Fibroblast of peridontal ligament (primary cell): ENCODE results near the gene NBEAL1.
"Not testable (repeated sequence)": the region's sequence is repeated elsewhere in the genome, so short reads cannot be mapped to it uniquely, and the experiment has no call there.

ENCODE experiments used
- DNase-seq: peaks from one replicate; pipeline ENCODE4 v3.0.0-alpha.2; 2010; ENCODE audit errors: extremely low read depth

The NBEAL1 gene

DNA sequence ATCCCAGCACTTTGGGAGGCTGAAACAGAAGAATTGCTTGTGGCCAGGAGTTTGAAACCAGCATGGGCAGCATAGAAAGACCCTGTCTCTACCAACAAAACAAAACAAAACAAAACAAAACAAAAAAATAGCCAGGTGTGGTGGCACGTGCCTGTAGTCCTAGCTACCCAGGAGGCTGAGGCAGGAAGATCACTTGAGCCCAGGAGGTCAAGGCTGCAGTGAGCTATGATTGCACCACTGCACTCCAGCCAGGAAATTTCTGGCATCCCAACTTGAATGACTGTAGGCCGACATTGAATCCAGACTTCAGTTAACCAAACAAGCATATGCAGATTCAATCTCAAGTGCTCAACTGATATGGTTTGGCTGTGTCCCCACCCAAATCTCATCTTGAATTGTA is 215.0 kb downstream of the NBEAL1 start:
- peak; percentile 5 for DNase-seq

GRCh38 chr2:203237346-203238238 is 222.9 kb downstream of the NBEAL1 start:
- peak; percentile 9 for DNase-seq

DNA sequence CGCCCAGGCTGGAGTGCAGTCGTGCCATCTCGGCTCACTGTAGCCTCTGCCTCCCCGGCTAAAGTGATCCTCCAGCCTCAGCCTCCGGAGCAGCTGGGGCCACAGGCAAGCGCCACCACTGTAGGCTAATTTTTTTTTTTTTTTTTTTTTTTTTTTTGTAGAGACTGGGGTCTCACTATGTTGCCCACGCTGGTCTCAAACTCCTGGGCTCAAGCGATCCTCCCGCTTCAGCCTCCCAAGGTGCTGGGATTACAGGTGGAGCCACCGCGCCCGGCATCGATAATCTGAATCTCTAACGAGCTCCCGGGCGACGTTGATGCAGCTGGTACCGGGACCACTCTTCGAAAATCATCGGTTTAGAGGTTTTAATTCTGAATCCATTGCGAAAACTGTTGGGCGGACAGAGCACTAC is 223.6 kb downstream of the NBEAL1 start:
- DNase-seq, result no peak

DNA sequence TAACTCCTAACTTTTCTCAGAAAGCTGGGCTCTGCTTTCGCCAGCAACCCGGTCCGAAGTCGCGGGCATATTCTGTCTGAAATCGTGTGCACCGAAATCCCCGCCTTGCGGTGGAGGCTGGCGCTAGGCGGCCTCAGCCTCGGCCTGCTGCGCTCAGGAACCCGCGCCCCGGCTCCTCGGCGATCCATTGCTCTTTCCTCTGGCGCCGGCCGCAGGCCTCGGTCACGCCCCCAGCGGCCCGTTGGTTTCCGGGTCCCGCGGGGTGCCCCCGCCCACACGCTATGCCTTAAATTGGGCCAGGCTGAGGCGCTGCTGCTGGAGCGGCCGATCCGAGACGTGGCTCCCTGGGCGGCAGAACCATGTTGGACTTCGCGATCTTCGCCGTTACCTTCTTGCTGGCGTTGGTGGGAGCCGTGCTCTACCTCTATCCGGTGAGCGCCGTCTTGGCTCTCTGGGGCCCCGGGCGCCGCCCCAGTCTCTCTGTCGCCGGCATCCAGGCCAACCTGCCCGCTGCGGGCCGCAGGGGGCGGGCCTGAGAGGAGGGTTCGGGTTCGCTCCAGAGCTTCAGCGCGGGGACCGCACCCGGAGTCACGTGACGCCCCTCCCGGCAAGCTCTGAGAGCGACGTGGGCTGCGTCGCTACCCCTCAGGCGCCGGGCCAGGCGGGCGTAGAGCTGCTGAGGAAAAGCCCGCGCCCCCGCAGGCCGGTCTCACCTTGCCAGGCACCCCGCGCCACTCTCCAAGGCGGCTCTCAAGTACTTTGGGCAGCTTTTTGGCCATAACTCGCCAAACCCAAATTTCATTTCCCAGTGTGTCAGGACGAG is 224.2 kb downstream of the NBEAL1 start, which contains the start of gene CYP20A1:
CYP20A1 (plus strand) TSS at position 315 of the 823 bp plus-strand sequence; CDS start at position 360, 45 bp downstream.
- DNase-seq, result peak; percentile 94

DNA sequence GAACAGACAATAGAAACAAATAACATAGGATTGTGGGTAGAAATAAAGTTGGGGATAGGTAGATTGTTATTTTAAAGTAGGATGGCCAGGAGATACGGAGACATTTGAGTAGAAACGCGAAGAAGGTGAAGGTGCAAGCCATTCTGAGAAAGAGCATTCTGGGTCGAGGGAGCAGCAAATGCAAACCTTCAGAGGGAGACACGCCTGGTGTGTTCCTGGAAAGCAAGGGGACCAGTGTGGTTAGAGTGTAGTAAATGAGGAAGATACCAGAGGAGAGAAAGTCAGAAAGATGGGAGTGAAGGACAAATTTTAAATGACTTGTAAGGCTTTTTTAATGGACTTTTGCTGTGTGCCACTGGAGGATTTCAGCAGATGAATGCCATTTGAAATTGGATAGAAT is 225.8 kb downstream of the NBEAL1 start:
- no peak for DNase-seq

GRCh38 chr2:203242518-203242917 is 227.8 kb downstream of the NBEAL1 start:
- no peak for DNase-seq

DNA sequence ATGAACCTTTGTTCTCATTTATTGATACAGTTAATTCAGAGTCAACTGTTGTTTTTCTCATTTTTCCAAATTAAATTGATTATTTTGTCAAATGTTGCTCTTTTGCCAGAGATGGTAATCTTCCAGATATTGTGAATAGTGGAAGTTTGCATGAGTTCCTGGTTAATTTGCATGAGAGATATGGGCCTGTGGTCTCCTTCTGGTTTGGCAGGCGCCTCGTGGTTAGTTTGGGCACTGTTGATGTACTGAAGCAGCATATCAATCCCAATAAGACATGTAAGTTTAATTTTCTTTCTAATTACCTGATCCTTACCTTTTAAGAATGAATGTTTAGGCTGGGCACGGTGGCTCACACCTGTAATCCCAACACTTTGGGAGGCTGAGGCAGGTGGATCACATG is 232.0 kb downstream of the NBEAL1 start:
- no peak for DNase-seq

DNA sequence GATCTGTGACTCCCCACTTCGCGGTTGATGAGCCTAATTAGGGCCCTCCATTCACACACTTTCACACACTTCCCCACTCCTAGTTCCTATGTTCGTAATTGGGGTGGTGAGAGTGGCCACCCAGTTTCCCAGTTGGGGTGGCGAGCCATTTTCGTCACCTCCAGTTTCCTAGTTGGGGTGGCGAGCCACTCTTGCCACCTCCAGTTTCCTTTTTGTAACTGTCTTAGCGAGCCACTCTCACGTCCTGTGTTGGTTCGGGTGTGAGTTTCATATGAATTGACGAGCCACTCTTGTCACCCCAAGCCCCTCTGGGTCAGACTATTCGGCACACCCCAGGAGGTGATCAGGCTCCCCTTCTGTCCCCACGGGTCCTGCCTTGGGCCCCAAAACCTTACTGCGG is 238.1 kb downstream of the NBEAL1 start:
- DNase-seq, result no peak

DNA sequence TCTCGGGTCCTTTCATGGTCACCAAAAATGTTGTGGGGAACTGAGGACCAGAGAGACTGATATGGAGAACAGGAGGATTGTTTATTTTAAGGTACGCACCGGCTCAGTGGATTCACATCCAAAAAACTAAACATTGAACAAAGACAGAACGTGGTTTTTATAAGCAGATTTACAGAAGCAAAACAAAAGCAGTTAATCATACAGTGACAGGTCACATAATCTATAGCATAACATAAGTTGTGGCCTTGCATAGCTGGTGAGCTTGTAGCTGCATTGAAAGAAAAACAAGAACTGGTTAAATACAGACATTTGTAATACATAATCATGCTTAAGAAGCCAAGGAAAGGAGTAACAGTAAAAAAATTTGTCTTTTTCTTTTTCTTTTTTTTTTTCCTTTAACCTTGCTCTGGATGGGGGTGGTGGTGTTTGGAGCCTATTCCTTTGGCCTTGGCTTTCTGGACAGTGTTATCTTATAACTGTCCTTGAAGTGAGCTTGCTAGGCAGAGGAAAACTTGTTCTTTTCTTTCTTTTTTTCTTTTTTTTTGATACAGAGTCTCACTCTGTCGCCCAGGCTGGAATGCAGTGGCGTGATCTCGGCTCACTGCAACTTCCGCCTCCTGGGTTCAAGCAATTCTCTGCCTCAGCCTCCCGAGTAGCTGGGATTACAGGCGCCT is 238.9 kb downstream of the NBEAL1 start:
- DNase-seq, result not testable (repeated sequence)

- DNase-seq, result no peak
Observed at GRCh38 chr2:203261326-203262159, 246.9 kb downstream of the NBEAL1 start.
